GM23338 (cell line): ENCODE results near the gene TNFRSF17. TPM values are rescaled to one million over a fixed set of nuclear protein-coding genes. Genes with fewer than 3 reads are reported as not detected.

ENCODE experiments used
- ATAC-seq: fragments of 200-7000 bp; cut with Tn5 transposase; 3 replicates; pipeline ENCODE4 v1.9.1; 2020
- DNase-seq: peaks from one replicate; pipeline ENCODE4 v3.0.0-alpha.2; 2015; ENCODE audit warnings: low spot score
- H2AFZ ChIP-seq: fragments of 200-600 bp; sonication (generic); 2 replicates; pipeline ENCODE4 v1.8.0; 2016; ENCODE audit warnings: antibody characterized with exemption, mild to moderate bottlenecking, moderate library complexity
- H3F3A ChIP-seq: fragments of 200-600 bp; sonication (generic); replicated peaks from 2 replicates; pipeline ENCODE4 v1.8.0; 2017; ENCODE audit warnings: antibody characterized with exemption, mixed run types, low read depth
- H3K27ac ChIP-seq: fragments of 200-600 bp; sonication (generic); 2 replicates; pipeline ENCODE4 v1.6.1; 2016; ENCODE audit warnings: low read depth
- H3K27me3 ChIP-seq: fragments of 200-600 bp; sonication (generic); 2 replicates; pipeline ENCODE4 v1.8.0; 2016; ENCODE audit warnings: mild to moderate bottlenecking, mixed run types, moderate library complexity; ENCODE audit not compliant: insufficient read depth
- H3K36me3 ChIP-seq: fragments of 200-600 bp; sonication (generic); 2 replicates; pipeline ENCODE4 v1.8.0; 2016; ENCODE audit warnings: mild to moderate bottlenecking; ENCODE audit not compliant: insufficient read depth
- H3K4me1 ChIP-seq: fragments of 200-600 bp; sonication (generic); 2 replicates; pipeline ENCODE4 v1.8.0; 2016; ENCODE audit warnings: mild to moderate bottlenecking, moderate library complexity; ENCODE audit not compliant: insufficient read depth
- H3K4me2 ChIP-seq: fragments of 200-600 bp; sonication (generic); 2 replicates; pipeline ENCODE4 v1.7.1; 2017; ENCODE audit warnings: mixed run types
- H3K4me3 ChIP-seq: fragments of 200-600 bp; sonication (generic); 2 replicates; pipeline ENCODE4 v1.6.1; 2016; ENCODE audit warnings: mixed run types
- H3K79me2 ChIP-seq: fragments of 200-600 bp; sonication (generic); replicated peaks from 2 replicates; pipeline ENCODE4 v1.8.0; 2017; ENCODE audit warnings: mild to moderate bottlenecking; ENCODE audit not compliant: insufficient read depth
- H3K9me2 ChIP-seq: fragments of 200-600 bp; sonication (generic); 2 replicates; pipeline ENCODE4 v1.8.0; 2017; ENCODE audit not compliant: insufficient read depth
- H4K20me1 ChIP-seq: fragments of 200-600 bp; sonication (generic); replicated peaks from 2 replicates; pipeline ENCODE4 v1.8.0; 2017; ENCODE audit warnings: mild to moderate bottlenecking; ENCODE audit not compliant: insufficient read depth
- H3K27ac Mint-ChIP-seq: 2 replicates; pipeline ENCODE4 v1.8.0; 2020; ENCODE audit warnings: inconsistent platforms, mild to moderate bottlenecking, moderate library complexity, mixed read lengths
- H3K27me3 Mint-ChIP-seq: 3 replicates; pipeline ENCODE4 v1.8.0; 2022; ENCODE audit warnings: low read depth, mild to moderate bottlenecking, moderate library complexity, mixed read lengths, inconsistent platforms; ENCODE audit not compliant: insufficient read depth, poor library complexity
- H3K36me3 Mint-ChIP-seq: 3 replicates; pipeline ENCODE4 v1.8.0; 2021; ENCODE audit warnings: low read depth, mild to moderate bottlenecking, inconsistent platforms, moderate library complexity, mixed read lengths
- H3K4me1 Mint-ChIP-seq: 3 replicates; pipeline ENCODE4 v1.8.0; 2020; ENCODE audit warnings: mild to moderate bottlenecking, inconsistent platforms, mixed read lengths
- H3K4me3 Mint-ChIP-seq: 3 replicates; pipeline ENCODE4 v1.8.0; 2021; ENCODE audit warnings: moderate library complexity, mild to moderate bottlenecking, inconsistent platforms, mixed read lengths
- H3K9me3 Mint-ChIP-seq: 3 replicates; pipeline ENCODE4 v1.8.0; 2020; ENCODE audit warnings: moderate library complexity, mild to moderate bottlenecking, inconsistent platforms, mixed read lengths
- CREB1 ChIP-seq: fragments of 250-450 bp; sonication (Bioruptor Pico); IDR thresholded peaks from 2 replicates; pipeline ENCODE4 v1.5.0; 2020; ENCODE audit warnings: low read depth, mild to moderate bottlenecking, moderate library complexity
- EZH2 ChIP-seq: fragments of 200-600 bp; sonication (generic); IDR thresholded peaks from one replicate; pipeline ENCODE4 v1.8.0; 2017; ENCODE audit warnings: antibody characterized with exemption, mild to moderate bottlenecking, low read depth; ENCODE audit not compliant: unreplicated experiment
- EZH2phosphoT487 ChIP-seq: fragments of 200-600 bp; sonication (generic); IDR thresholded peaks from one replicate; pipeline ENCODE4 v1.8.1; 2018; ENCODE audit warnings: antibody characterized with exemption; ENCODE audit not compliant: unreplicated experiment
- JUNB ChIP-seq: IDR thresholded peaks from one replicate; pipeline ENCODE4 v1.6.1; 2016; ENCODE audit warnings: antibody characterized with exemption; ENCODE audit not compliant: unreplicated experiment
- NANOG ChIP-seq: IDR thresholded peaks from 2 replicates; pipeline ENCODE4 v1.6.1; 2016; ENCODE audit warnings: antibody characterized with exemption, borderline replicate concordance
- POLR2AphosphoS5 ChIP-seq: IDR thresholded peaks from 2 replicates; pipeline ENCODE4 v1.6.1; 2016; ENCODE audit warnings: antibody characterized with exemption, low read depth
- STAT1 ChIP-seq: IDR thresholded peaks from one replicate; pipeline ENCODE4 v1.6.1; 2016; ENCODE audit warnings: antibody characterized with exemption; ENCODE audit not compliant: unreplicated experiment
- ZNF114 ChIP-seq: fragments of 250-450 bp; sonication (Bioruptor Pico); IDR thresholded peaks from 2 replicates; pipeline ENCODE4 v1.5.0; 2020; ENCODE audit warnings: mild to moderate bottlenecking, moderate library complexity
- ZNF331 ChIP-seq: fragments of 250-450 bp; sonication (Bioruptor Pico); IDR thresholded peaks from 2 replicates; pipeline ENCODE4 v1.5.0; 2020; ENCODE audit warnings: low read depth, mild to moderate bottlenecking, moderate library complexity
- ZNF462 ChIP-seq: fragments of 250-450 bp; sonication (Bioruptor Pico); IDR thresholded peaks from 2 replicates; pipeline ENCODE4 v1.5.0; 2020; ENCODE audit warnings: mild to moderate bottlenecking, moderate library complexity
- polyA plus RNA-seq: library from polyadenylated mRNA; unstranded; fragments of >200 nt; fragmentation: Nextera tagmentation; extraction: Ambion mirVana; gene quantifications from 2 replicates; pipeline ENCODE4 v1.2.1, GENCODE V29; 2016
- total RNA-seq: library from RNA; depleted of rRNA; stranded (reverse); fragments of >200 nt; shearing (Covaris generic); gene quantifications from 2 replicates; pipeline ENCODE4 v1.2.3, GENCODE V29; 2014
- TF ChIP-seq, protein P1 (sequence below): IDR thresholded peaks from 2 replicates; pipeline ENCODE4 v1.6.1; 2016; ENCODE audit warnings: antibody characterized with exemption
- TF ChIP-seq, protein P2 (sequence below): IDR thresholded peaks from one replicate; pipeline ENCODE4 v1.6.1; 2018; ENCODE audit warnings: antibody characterized with exemption; ENCODE audit not compliant: unreplicated experiment
- TF ChIP-seq, protein P3 (sequence below), 2 experiments: fragments of 200-600 bp in 1 of 2; sonication (generic) in 1 of 2; conservative IDR thresholded peaks; 2 replicates each; pipeline versions ENCODE4 v1.5.1 to v1.6.1; 2016 to 2017; ENCODE audit warnings: antibody characterized with exemption in 2 of 2, low read depth in 2 of 2, mild to moderate bottlenecking in 2 of 2, moderate library complexity in 1 of 2

Gene TNFRSF17
- total and polyA plus RNA-seq, 2 experiments from 2014 or later, result not detected

GRCh38 chr16:11996433-11997330, 31.7 kb downstream of the TNFRSF17 start:
- Histone ChIP-seq H3K27me3 (no peaks in the 10 kb centered on the region), H3K9me2 (no peaks in the 10 kb centered on the region), H3K27ac (no peak overlapping the region), H3F3A (no peaks in the 10 kb centered on the region), H3K79me2 (no peaks in the 10 kb centered on the region), H3K36me3 (no peaks in the 10 kb centered on the region), H3K4me3 (no peak overlapping the region), H3K4me2 (no peak overlapping the region), H2AFZ (no peak overlapping the region), H3K4me1 (0 out of 2 replicates have a peak, but pooled peaks cover 4% of the 10 kb centered on the region), H4K20me1 (no peaks in the 10 kb centered on the region)
- no peak for DNase-seq
- peaks cover 1% of the 10 kb centered on the region for H3K27me3 Mint-ChIP-seq
- H3K36me3 Mint-ChIP-seq, result no peaks in the 10 kb centered on the region
- peaks cover 10% of the 10 kb centered on the region for H3K4me1 Mint-ChIP-seq
- H3K9me3 Mint-ChIP-seq, result no peaks in the 10 kb centered on the region
- no peak overlapping the region for H3K27ac Mint-ChIP-seq
- TF ChIP-seq NANOG (no peak), JUNB (no peak), ZNF462 (CRISPR knock-in tag) (no peak), ZNF114 (no peak), EZH2phosphoT487 (no peak), POLR2AphosphoS5 (no peak), ZNF331 (no peak), CREB1 (CRISPR knock-in tag) (no peak), STAT1 (no peak), EZH2 (no peak)
- TF ChIP-seq, protein P1, sequence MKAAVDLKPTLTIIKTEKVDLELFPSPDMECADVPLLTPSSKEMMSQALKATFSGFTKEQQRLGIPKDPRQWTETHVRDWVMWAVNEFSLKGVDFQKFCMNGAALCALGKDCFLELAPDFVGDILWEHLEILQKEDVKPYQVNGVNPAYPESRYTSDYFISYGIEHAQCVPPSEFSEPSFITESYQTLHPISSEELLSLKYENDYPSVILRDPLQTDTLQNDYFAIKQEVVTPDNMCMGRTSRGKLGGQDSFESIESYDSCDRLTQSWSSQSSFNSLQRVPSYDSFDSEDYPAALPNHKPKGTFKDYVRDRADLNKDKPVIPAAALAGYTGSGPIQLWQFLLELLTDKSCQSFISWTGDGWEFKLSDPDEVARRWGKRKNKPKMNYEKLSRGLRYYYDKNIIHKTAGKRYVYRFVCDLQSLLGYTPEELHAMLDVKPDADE, result no peak
- TF ChIP-seq, protein P2, sequence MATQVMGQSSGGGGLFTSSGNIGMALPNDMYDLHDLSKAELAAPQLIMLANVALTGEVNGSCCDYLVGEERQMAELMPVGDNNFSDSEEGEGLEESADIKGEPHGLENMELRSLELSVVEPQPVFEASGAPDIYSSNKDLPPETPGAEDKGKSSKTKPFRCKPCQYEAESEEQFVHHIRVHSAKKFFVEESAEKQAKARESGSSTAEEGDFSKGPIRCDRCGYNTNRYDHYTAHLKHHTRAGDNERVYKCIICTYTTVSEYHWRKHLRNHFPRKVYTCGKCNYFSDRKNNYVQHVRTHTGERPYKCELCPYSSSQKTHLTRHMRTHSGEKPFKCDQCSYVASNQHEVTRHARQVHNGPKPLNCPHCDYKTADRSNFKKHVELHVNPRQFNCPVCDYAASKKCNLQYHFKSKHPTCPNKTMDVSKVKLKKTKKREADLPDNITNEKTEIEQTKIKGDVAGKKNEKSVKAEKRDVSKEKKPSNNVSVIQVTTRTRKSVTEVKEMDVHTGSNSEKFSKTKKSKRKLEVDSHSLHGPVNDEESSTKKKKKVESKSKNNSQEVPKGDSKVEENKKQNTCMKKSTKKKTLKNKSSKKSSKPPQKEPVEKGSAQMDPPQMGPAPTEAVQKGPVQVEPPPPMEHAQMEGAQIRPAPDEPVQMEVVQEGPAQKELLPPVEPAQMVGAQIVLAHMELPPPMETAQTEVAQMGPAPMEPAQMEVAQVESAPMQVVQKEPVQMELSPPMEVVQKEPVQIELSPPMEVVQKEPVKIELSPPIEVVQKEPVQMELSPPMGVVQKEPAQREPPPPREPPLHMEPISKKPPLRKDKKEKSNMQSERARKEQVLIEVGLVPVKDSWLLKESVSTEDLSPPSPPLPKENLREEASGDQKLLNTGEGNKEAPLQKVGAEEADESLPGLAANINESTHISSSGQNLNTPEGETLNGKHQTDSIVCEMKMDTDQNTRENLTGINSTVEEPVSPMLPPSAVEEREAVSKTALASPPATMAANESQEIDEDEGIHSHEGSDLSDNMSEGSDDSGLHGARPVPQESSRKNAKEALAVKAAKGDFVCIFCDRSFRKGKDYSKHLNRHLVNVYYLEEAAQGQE, result no peak
- TF ChIP-seq, protein P3, sequence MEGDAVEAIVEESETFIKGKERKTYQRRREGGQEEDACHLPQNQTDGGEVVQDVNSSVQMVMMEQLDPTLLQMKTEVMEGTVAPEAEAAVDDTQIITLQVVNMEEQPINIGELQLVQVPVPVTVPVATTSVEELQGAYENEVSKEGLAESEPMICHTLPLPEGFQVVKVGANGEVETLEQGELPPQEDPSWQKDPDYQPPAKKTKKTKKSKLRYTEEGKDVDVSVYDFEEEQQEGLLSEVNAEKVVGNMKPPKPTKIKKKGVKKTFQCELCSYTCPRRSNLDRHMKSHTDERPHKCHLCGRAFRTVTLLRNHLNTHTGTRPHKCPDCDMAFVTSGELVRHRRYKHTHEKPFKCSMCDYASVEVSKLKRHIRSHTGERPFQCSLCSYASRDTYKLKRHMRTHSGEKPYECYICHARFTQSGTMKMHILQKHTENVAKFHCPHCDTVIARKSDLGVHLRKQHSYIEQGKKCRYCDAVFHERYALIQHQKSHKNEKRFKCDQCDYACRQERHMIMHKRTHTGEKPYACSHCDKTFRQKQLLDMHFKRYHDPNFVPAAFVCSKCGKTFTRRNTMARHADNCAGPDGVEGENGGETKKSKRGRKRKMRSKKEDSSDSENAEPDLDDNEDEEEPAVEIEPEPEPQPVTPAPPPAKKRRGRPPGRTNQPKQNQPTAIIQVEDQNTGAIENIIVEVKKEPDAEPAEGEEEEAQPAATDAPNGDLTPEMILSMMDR (conservative IDR thresholded peaks at IDR 0.05; ENCODE audit: low read depth in 2 of 2), result no peak
- no peak for ATAC-seq
- H3K4me3 Mint-ChIP-seq, result no peak overlapping the region
